Measurements from ENCODE around the gene CBX4. TPM values are rescaled to one million over a fixed set of nuclear protein-coding genes. Genes with fewer than 3 reads are reported as not detected.

CBX4 gene
- total and polyA plus RNA-seq, 2 of the 13 experiments (the other 11 are each of a cell fraction or from before 2014, with no cell fraction given) = 25.8 to 50.8 TPM

DNA sequence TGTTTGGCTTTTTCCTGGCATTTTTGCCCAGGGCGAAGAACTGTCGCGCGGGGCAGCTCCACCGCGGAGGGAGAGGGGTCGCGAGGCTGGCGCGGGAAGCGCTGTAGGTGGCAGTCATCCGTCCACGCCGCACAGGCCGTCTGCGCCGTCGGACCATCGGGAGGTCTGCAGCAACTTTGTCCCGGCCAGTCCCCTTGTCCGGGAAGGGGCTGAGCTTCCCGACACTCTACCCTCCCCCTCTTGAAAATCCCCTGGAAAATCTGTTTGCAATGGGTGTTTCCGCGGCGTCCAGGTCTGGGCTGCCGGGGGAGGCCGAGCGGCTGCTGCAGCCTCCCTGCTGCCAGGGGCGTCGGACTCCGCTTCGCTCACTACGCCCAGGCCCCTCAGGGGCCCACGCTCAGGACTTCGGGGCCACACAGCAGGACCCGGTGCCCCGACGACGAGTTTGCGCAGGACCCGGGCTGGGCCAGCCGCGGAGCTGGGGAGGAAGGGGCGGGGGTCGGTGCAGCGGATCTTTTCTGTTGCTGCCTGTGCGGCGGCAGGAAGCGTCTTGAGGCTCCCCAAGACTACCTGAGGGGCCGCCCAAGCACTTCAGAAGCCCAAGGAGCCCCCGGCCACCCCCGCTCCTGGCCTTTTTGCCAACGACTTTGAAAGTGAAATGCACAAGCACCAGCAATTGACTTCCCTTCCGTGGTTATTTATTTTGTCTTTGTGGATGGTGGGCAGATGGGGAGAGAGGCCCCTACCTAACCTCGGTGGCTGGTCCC is 2.3 kb upstream of the CBX4 start (continued):
- TF ChIP-seq FOXP1 (IDR thresholded peaks at IDR 0.05) (no peak), FOXP1 (CRISPR knock-in tag; IDR thresholded peaks at IDR 0.05) (no peak), RFX1 (IDR thresholded peaks at IDR 0.05) (no peak), NFKB2 (CRISPR knock-in tag; IDR thresholded peaks at IDR 0.05; ENCODE audit: borderline replicate concordance) (0 out of 2 replicates have a peak, but pooled peaks have one; percentile 13), ZNF644 (CRISPR knock-in tag; IDR thresholded peaks at IDR 0.05; ENCODE audit: low read depth) (no peak), ZNF224 (CRISPR knock-in tag; IDR thresholded peaks at IDR 0.05) (no peak), ZBTB1 (CRISPR knock-in tag; IDR thresholded peaks at IDR 0.05; ENCODE audit: borderline replicate concordance) (no peak), AKAP8 (CRISPR knock-in tag; IDR thresholded peaks at IDR 0.05) (peak; percentile 14; the same call in 1 of the 2 replicates), MED1 (CRISPR knock-in tag; IDR thresholded peaks at IDR 0.05) (0 out of 2 replicates have a peak, but pooled peaks have one; percentile 10), CHD2 (IDR thresholded peaks at IDR 0.05; ENCODE audit: low read depth, low read length) (no peak), ATM (IDR thresholded peaks at IDR 0.05; ENCODE audit: borderline replicate concordance) (no peak), ZNF780A (CRISPR knock-in tag; IDR thresholded peaks at IDR 0.05) (no peak), DMAP1 (CRISPR knock-in tag; IDR thresholded peaks at IDR 0.05) (no peak), ZSCAN25 (CRISPR knock-in tag; IDR thresholded peaks at IDR 0.05) (no peak; the same call in 1 of the 2 replicates), HMGA1 (CRISPR knock-in tag; conservative IDR thresholded peaks at IDR 0.05) (no peak)
- TF ChIP-seq, protein P1, sequence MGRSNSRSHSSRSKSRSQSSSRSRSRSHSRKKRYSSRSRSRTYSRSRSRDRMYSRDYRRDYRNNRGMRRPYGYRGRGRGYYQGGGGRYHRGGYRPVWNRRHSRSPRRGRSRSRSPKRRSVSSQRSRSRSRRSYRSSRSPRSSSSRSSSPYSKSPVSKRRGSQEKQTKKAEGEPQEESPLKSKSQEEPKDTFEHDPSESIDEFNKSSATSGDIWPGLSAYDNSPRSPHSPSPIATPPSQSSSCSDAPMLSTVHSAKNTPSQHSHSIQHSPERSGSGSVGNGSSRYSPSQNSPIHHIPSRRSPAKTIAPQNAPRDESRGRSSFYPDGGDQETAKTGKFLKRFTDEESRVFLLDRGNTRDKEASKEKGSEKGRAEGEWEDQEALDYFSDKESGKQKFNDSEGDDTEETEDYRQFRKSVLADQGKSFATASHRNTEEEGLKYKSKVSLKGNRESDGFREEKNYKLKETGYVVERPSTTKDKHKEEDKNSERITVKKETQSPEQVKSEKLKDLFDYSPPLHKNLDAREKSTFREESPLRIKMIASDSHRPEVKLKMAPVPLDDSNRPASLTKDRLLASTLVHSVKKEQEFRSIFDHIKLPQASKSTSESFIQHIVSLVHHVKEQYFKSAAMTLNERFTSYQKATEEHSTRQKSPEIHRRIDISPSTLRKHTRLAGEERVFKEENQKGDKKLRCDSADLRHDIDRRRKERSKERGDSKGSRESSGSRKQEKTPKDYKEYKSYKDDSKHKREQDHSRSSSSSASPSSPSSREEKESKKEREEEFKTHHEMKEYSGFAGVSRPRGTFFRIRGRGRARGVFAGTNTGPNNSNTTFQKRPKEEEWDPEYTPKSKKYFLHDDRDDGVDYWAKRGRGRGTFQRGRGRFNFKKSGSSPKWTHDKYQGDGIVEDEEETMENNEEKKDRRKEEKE (IDR thresholded peaks at IDR 0.05) = no peak
- TF ChIP-seq, protein P2, sequence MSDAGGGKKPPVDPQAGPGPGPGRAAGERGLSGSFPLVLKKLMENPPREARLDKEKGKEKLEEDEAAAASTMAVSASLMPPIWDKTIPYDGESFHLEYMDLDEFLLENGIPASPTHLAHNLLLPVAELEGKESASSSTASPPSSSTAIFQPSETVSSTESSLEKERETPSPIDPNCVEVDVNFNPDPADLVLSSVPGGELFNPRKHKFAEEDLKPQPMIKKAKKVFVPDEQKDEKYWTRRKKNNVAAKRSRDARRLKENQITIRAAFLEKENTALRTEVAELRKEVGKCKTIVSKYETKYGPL (CRISPR knock-in tag; IDR thresholded peaks at IDR 0.05) = no peak
- TF ChIP-seq, protein P3, sequence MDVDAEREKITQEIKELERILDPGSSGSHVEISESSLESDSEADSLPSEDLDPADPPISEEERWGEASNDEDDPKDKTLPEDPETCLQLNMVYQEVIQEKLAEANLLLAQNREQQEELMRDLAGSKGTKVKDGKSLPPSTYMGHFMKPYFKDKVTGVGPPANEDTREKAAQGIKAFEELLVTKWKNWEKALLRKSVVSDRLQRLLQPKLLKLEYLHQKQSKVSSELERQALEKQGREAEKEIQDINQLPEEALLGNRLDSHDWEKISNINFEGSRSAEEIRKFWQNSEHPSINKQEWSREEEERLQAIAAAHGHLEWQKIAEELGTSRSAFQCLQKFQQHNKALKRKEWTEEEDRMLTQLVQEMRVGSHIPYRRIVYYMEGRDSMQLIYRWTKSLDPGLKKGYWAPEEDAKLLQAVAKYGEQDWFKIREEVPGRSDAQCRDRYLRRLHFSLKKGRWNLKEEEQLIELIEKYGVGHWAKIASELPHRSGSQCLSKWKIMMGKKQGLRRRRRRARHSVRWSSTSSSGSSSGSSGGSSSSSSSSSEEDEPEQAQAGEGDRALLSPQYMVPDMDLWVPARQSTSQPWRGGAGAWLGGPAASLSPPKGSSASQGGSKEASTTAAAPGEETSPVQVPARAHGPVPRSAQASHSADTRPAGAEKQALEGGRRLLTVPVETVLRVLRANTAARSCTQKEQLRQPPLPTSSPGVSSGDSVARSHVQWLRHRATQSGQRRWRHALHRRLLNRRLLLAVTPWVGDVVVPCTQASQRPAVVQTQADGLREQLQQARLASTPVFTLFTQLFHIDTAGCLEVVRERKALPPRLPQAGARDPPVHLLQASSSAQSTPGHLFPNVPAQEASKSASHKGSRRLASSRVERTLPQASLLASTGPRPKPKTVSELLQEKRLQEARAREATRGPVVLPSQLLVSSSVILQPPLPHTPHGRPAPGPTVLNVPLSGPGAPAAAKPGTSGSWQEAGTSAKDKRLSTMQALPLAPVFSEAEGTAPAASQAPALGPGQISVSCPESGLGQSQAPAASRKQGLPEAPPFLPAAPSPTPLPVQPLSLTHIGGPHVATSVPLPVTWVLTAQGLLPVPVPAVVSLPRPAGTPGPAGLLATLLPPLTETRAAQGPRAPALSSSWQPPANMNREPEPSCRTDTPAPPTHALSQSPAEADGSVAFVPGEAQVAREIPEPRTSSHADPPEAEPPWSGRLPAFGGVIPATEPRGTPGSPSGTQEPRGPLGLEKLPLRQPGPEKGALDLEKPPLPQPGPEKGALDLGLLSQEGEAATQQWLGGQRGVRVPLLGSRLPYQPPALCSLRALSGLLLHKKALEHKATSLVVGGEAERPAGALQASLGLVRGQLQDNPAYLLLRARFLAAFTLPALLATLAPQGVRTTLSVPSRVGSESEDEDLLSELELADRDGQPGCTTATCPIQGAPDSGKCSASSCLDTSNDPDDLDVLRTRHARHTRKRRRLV (CRISPR knock-in tag; IDR thresholded peaks at IDR 0.05) = no peak
- TF ChIP-seq, protein P4, sequence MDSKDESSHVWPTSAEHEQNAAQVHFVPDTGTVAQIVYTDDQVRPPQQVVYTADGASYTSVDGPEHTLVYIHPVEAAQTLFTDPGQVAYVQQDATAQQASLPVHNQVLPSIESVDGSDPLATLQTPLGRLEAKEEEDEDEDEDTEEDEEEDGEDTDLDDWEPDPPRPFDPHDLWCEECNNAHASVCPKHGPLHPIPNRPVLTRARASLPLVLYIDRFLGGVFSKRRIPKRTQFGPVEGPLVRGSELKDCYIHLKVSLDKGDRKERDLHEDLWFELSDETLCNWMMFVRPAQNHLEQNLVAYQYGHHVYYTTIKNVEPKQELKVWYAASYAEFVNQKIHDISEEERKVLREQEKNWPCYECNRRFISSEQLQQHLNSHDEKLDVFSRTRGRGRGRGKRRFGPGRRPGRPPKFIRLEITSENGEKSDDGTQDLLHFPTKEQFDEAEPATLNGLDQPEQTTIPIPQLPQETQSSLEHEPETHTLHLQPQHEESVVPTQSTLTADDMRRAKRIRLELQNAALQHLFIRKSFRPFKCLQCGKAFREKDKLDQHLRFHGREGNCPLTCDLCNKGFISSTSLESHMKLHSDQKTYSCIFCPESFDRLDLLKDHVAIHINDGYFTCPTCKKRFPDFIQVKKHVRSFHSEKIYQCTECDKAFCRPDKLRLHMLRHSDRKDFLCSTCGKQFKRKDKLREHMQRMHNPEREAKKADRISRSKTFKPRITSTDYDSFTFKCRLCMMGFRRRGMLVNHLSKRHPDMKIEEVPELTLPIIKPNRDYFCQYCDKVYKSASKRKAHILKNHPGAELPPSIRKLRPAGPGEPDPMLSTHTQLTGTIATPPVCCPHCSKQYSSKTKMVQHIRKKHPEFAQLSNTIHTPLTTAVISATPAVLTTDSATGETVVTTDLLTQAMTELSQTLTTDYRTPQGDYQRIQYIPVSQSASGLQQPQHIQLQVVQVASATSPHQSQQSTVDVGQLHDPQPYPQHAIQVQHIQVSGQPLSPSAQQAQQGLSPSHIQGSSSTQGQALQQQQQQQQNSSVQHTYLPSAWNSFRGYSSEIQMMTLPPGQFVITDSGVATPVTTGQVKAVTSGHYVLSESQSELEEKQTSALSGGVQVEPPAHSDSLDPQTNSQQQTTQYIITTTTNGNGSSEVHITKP (CRISPR knock-in tag; IDR thresholded peaks at IDR 0.05; ENCODE audit: low read depth) = peak; percentile 81
